ENCODE results near the gene PIGX.

GRCh38 chr3:196749125-196749524 lies 36.9 kb downstream of the PIGX start:
- TF ChIP-seq TAF1 (IDR thresholded peaks at IDR 0.05; ENCODE audit: borderline replicate concordance, insufficient read depth, low read length) (no peak), SIN3A (IDR thresholded peaks at IDR 0.05; ENCODE audit: borderline replicate concordance, insufficient read depth, low read length) (no peak), POLR2AphosphoS5 (IDR thresholded peaks at IDR 0.05; ENCODE audit: low read depth, low read length) (no peak), FOXP2 (optimal IDR thresholded peaks at IDR 0.05; ENCODE audit: borderline replicate concordance, extremely low read depth, extremely low read length, insufficient read depth) (no peak), REST (IDR thresholded peaks at IDR 0.05; ENCODE audit: insufficient read depth in 1 of 2, low read depth in 2 of 2, low read length in 2 of 2) (no peak)

Data from PFSK-1 (cell line).